Measurements from ENCODE around the gene SUV39H2. TPM values are rescaled to one million over a fixed set of nuclear protein-coding genes. Genes with fewer than 3 reads are reported as not detected.
"Not testable (repeated sequence)": the region's sequence is repeated elsewhere in the genome, so short reads cannot be mapped to it uniquely, and the experiment has no call there.

Gene SUV39H2
- total RNA-seq, 2 donors from 2014 or later = 3.1 to 4.6 TPM

DNA sequence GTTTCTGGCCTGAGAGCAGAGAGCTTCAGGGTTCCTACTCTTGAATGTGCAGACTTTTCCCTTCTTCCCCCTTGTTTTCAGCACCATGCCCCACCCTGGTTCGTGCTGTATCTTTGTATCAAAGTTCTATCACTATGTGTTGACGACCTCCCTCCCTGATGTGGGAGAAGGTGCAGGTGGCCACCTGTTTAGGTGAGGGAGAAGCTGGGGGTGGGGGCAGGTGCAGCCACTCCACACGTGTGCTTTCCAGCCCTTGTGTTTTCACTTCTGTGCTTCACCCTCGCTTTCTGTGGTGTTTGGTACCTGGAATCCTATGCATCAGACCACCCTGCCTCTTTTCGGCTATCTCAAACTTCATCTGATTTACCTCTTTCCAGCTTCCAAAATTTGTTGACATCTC is 19.6 kb upstream of the SUV39H2 start:
- DNase-seq = peak in 3 of 4 donors; percentile 13 to 65 (median 27)
- 26 to 49% methylated on average over 5 of the region's 5 CpGs for WGBS, 2 donors
- peaks cover 29% of the 10 kb centered on the region for H3K4me1 ChIP-seq
- no peaks in the 10 kb centered on the region for H3K27me3 ChIP-seq
- H3K36me3 ChIP-seq (replicated peaks in 1 of 2; ENCODE audit: insufficient read depth in 1 of 2, low read depth in 2 of 2) = no peaks in the 10 kb centered on the region
- peak; percentile 55 for ATAC-seq
- H3K9me3 ChIP-seq = no peaks in the 10 kb centered on the region
- TF ChIP-seq POLR2A (IDR thresholded peaks at IDR 0.05) = no peak
- TF ChIP-seq, protein P1, sequence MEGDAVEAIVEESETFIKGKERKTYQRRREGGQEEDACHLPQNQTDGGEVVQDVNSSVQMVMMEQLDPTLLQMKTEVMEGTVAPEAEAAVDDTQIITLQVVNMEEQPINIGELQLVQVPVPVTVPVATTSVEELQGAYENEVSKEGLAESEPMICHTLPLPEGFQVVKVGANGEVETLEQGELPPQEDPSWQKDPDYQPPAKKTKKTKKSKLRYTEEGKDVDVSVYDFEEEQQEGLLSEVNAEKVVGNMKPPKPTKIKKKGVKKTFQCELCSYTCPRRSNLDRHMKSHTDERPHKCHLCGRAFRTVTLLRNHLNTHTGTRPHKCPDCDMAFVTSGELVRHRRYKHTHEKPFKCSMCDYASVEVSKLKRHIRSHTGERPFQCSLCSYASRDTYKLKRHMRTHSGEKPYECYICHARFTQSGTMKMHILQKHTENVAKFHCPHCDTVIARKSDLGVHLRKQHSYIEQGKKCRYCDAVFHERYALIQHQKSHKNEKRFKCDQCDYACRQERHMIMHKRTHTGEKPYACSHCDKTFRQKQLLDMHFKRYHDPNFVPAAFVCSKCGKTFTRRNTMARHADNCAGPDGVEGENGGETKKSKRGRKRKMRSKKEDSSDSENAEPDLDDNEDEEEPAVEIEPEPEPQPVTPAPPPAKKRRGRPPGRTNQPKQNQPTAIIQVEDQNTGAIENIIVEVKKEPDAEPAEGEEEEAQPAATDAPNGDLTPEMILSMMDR (IDR thresholded peaks at IDR 0.05) = no peak
- peak overlapping the region in 3 of 4 donors; percentile 8 to 61 (median 19) for H3K27ac ChIP-seq
- no peak overlapping the region for H3K4me3 ChIP-seq
- intact Hi-C loops (cut with DNase I) = no loop called here

DNA sequence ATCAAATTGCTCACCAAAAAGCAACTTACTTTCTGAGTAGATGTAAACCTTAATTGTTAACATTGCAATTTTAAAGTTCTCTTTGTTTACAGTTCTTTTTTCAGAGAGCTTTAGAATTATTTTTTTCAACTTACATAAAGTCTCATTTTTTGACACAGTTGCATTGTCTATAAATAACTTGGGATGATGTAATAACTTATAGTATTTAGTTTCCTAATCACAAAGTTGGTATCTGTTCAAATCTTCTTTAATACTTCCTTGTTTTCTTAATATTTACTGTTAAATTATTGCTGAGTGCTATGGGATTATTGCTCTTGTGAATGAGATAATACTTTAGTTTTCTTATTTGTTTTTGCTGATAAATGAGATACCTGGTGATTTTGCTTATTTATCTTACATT is 18.9 kb upstream of the SUV39H2 start:
- Histone ChIP-seq H3K27ac (peak overlapping the region in 3 of 4 donors; percentile 19 to 61 (median 53)), H3K36me3 (replicated peaks in 1 of 2; ENCODE audit: insufficient read depth in 1 of 2, low read depth in 2 of 2) (no peaks in the 10 kb centered on the region), H3K4me1 (peaks cover 29% of the 10 kb centered on the region), H3K27me3 (no peaks in the 10 kb centered on the region), H3K4me3 (no peak overlapping the region), H3K9me3 (no peaks in the 10 kb centered on the region)
- intact Hi-C loops (cut with DNase I) = no loop called here
- ATAC-seq = peak; percentile 40
- TF ChIP-seq POLR2A (IDR thresholded peaks at IDR 0.05) = no peak
- TF ChIP-seq, protein P1 (IDR thresholded peaks at IDR 0.05) = no peak
- DNase-seq = no peak

DNA sequence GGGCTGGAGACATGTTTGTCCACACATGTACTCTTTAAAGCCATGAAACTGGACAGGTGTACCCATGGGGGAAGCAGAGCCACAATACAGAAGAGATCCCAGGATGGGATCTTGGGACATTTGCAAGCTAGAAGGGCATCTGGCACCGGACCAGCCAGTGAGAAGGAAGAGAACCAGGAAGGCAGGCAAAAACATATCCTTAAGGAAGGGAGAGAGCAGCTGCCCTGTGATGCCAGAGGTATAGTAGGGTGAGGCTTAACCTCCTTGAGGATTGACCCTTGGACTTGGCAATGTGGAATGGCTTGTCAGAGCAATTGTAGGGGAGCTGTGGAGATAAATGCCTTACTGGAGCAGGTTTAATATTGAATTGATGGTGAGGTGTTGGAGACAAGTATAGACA is 17.9 kb upstream of the SUV39H2 start:
- Histone ChIP-seq H3K4me3 (no peak overlapping the region), H3K27me3 (no peaks in the 10 kb centered on the region), H3K9me3 (no peaks in the 10 kb centered on the region), H3K27ac (peak overlapping the region in 2 of 4 donors; percentile 53 to 61), H3K36me3 (replicated peaks in 1 of 2; ENCODE audit: insufficient read depth in 1 of 2, low read depth in 2 of 2) (no peaks in the 10 kb centered on the region), H3K4me1 (peaks cover 29% of the 10 kb centered on the region)
- ATAC-seq (peak; percentile 45), DNase-seq (peak; percentile 27 to 69 (median 34))
- TF ChIP-seq, protein P1 (IDR thresholded peaks at IDR 0.05) = no peak
- TF ChIP-seq POLR2A (IDR thresholded peaks at IDR 0.05) = no peak
- 73 to 100% methylated on average over 1 of the region's 1 CpG for WGBS, 2 donors
- intact Hi-C loops (cut with DNase I) = no loop called here

DNA sequence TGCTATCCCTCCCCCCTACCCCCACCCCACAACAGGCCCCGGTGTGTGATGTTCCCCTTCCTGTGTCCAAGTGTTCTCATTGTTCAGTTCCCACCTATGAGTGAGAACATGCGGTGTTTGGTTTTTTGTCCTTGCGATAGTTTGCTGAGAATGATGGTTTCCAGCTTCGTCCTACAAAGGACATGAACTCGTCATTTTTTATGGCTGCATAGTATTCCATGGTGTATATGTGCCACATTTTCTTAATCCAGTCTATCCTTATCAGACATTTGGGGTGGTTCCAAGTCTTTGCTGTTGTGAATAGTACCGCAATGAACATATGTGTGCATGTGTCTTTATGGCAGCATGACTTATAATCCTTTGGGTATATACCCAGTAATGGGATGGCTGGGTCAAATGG is 14.2 kb upstream of the SUV39H2 start:
- ATAC-seq; H3K27ac ChIP-seq; intact Hi-C loops (cut with DNase I); H3K4me3 ChIP-seq; H3K9me3 ChIP-seq; DNase-seq; H3K36me3 ChIP-seq (replicated peaks in 1 of 2; ENCODE audit: insufficient read depth in 1 of 2, low read depth in 2 of 2); H3K27me3 ChIP-seq: not testable (repeated sequence)
- peaks cover 17% of the 10 kb centered on the region for H3K4me1 ChIP-seq
- 94% methylated on average over 6 of the region's 6 CpGs for WGBS, 2 donors

DNA sequence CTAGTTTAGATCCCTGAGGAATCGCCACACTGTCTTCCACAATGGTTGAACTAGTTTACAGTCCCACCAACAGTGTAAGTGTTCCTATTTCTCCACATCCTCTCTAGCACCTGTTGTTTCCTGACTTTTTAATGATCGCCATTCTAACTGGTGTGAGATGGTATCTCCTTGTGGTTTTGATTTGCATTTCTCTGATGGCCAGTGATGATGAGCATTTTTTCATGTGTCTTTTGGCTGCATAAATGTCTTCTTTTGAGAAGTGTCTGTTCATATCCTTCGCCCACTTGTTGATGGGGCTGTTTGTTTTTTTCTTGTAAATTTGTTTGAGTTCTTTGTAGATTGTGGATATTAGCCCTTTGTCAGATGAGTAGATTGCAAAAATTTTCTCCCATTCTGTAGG is 13.8 kb upstream of the SUV39H2 start:
- WGBS, 2 donors = 96 to 100% methylated on average over 3 of the region's 3 CpGs
- ATAC-seq; H3K27me3 ChIP-seq; H3K4me3 ChIP-seq; H3K36me3 ChIP-seq (replicated peaks in 1 of 2; ENCODE audit: insufficient read depth in 1 of 2, low read depth in 2 of 2); H3K9me3 ChIP-seq; intact Hi-C loops (cut with DNase I); DNase-seq; H3K27ac ChIP-seq: not testable (repeated sequence)
- peaks cover 13% of the 10 kb centered on the region for H3K4me1 ChIP-seq

DNA sequence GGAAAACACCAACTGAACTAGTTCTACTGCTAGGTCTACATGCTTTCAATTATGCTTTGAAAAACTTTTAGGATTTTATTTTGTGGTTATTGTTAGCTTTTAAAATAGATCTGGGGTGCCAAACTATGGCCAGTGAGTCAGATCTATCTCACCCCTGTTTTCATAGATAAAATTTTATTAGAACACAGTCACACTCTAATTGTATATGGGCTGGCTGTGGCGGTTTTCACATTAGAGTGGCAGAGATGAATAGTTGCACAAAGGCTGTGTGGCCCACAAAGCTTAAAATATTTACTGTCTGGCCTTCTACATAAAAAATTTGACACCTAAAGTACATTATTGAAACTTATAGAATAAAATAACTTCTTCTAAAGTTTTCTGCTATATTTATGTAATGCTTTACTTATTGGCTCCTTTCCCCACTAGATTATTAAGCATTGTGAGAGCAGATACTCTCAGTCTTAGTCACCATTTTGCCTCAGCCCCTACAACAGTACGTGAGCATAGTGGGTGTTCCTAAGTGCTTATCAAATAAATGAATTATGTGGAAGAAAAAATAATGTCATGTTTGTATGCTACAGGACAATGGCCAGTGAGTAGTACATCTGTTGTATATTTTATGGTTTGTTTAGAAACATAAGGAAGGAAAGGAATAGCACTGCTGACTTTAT is 5.4 kb upstream of the SUV39H2 start:
- intact Hi-C loops (cut with DNase I) = no loop called here
- H3K36me3 ChIP-seq (replicated peaks in 1 of 2; ENCODE audit: insufficient read depth in 1 of 2, low read depth in 2 of 2) = peaks cover 0 to 2% of the 10 kb centered on the region in 2 donors
- no peak for TF ChIP-seq POLR2A (IDR thresholded peaks at IDR 0.05)
- TF ChIP-seq, protein P1 (IDR thresholded peaks at IDR 0.05) = no peak
- H3K27me3 ChIP-seq = no peaks in the 10 kb centered on the region
- peaks cover 22% of the 10 kb centered on the region for H3K4me1 ChIP-seq
- ATAC-seq (no peak), DNase-seq (no peak)
- H3K9me3 ChIP-seq = no peaks in the 10 kb centered on the region
- 75 to 81% methylated on average over 2 of the region's 2 CpGs for WGBS, 2 donors
- H3K27ac ChIP-seq = no peak overlapping the region
- H3K4me3 ChIP-seq = no peak overlapping the region

Data from body of pancreas (tissue), 4 donors.